Caco-2 (cell line): ENCODE measurements around the gene MAGI1. TPM values are rescaled to one million over a fixed set of nuclear protein-coding genes. Genes with fewer than 3 reads are reported as not detected.

Experiments used
- BruUV-seq: library from RNA; stranded (reverse); fragments of 400-500 nt; replicated peaks from 2 replicates; lab custom pipeline; 2021; lab: Mats Ljungman, UMichigan
- CTCF ChIA-PET: fragments of 300-600 bp; sonication (Branson Sonifier 250); formaldehyde crosslinking; loops from one replicate; lab custom pipeline; 2022; ENCODE audit warnings: antibody characterized with exemption; lab: Charles Lee
- POLR2A ChIA-PET: fragments of 300-600 bp; sonication (Branson Sonifier 250); formaldehyde crosslinking; loops from one replicate; lab custom pipeline; 2022; ENCODE audit warnings: antibody characterized with exemption; lab: Charles Lee
- DNase-seq, 2 experiments: peaks; one replicate each; pipeline versions ENCODE4 v3.0.0 to v3.0.0-alpha.2; 2020 to 2022
- H3K27me3 ChIP-seq: replicated peaks from 2 replicates; pipeline ENCODE4 v1.6.0; 2011; ENCODE audit warnings: low read length; ENCODE audit not compliant: control insufficient read depth, insufficient read depth
- H3K36me3 ChIP-seq: 2 replicates; pipeline ENCODE4 v1.5.1; 2011; ENCODE audit warnings: low read length; ENCODE audit not compliant: control insufficient read depth, insufficient read depth
- H3K4me1 ChIP-seq: fragments of 250-450 bp; sonication (Bioruptor Pico); 2 replicates; pipeline ENCODE4 v1.5.1; 2020; ENCODE audit warnings: mild to moderate bottlenecking
- H3K4me3 ChIP-seq: 2 replicates; pipeline ENCODE4 v1.5.1; 2011; ENCODE audit warnings: low read depth, mild to moderate bottlenecking, control low read depth, low read length
- H3K9me3 ChIP-seq: fragments of 250-450 bp; sonication (Bioruptor Pico); 2 replicates; pipeline ENCODE4 v1.5.1; 2020; ENCODE audit warnings: mild to moderate bottlenecking, moderate library complexity
- H3K27ac Mint-ChIP-seq: one replicate; pipeline ENCODE4 v1.8.0; 2022; ENCODE audit warnings: mixed read lengths; ENCODE audit not compliant: unreplicated experiment
- H3K27me3 Mint-ChIP-seq: one replicate; pipeline ENCODE4 v1.8.0; 2022; ENCODE audit warnings: mixed read lengths; ENCODE audit not compliant: insufficient read depth, unreplicated experiment
- H3K36me3 Mint-ChIP-seq: one replicate; pipeline ENCODE4 v1.8.0; 2022; ENCODE audit warnings: mild to moderate bottlenecking, mixed read lengths; ENCODE audit not compliant: insufficient read depth, unreplicated experiment
- H3K4me1 Mint-ChIP-seq: one replicate; pipeline ENCODE4 v1.8.0; 2022; ENCODE audit warnings: low read depth, mixed read lengths; ENCODE audit not compliant: unreplicated experiment
- H3K4me3 Mint-ChIP-seq: one replicate; pipeline ENCODE4 v1.8.0; 2022; ENCODE audit warnings: mild to moderate bottlenecking, moderate library complexity, mixed read lengths; ENCODE audit not compliant: unreplicated experiment
- H3K9me3 Mint-ChIP-seq: one replicate; pipeline ENCODE4 v1.8.0; 2022; ENCODE audit warnings: mixed read lengths; ENCODE audit not compliant: unreplicated experiment
- intact Hi-C: fragments of 100-400 bp; cut with micrococcal nuclease; formaldehyde crosslinking; loops from one replicate; pipeline ENCODE4 v1.10.0; 2022; ENCODE audit not compliant: unreplicated experiment
- total RNA-seq: library from RNA; stranded (reverse); gene quantifications from 2 replicates; pipeline ENCODE4 v1.2.3, GENCODE V29; 2022
- TF ChIP-seq, protein P1 (sequence below), 2 experiments: fragments of 200-600 bp in 1 of 2; IDR thresholded peaks; 1 replicate in 1 of 2; 2 replicates in 1 of 2; pipeline versions ENCODE4 v1.5.1 to v1.8.0; 2011 to 2022; ENCODE audit warnings: antibody characterized with exemption in 1 of 2, control low read depth in 1 of 2, inconsistent platforms in 1 of 2, low read depth in 1 of 2, low read length in 1 of 2, mild to moderate bottlenecking in 1 of 2, moderate library complexity in 1 of 2; ENCODE audit not compliant: insufficient read depth in 1 of 2, severe bottlenecking in 1 of 2, unreplicated experiment in 1 of 2

MAGI1 gene
- total RNA-seq, 1 experiment from 2014 or later, result 64.9 TPM

DNA sequence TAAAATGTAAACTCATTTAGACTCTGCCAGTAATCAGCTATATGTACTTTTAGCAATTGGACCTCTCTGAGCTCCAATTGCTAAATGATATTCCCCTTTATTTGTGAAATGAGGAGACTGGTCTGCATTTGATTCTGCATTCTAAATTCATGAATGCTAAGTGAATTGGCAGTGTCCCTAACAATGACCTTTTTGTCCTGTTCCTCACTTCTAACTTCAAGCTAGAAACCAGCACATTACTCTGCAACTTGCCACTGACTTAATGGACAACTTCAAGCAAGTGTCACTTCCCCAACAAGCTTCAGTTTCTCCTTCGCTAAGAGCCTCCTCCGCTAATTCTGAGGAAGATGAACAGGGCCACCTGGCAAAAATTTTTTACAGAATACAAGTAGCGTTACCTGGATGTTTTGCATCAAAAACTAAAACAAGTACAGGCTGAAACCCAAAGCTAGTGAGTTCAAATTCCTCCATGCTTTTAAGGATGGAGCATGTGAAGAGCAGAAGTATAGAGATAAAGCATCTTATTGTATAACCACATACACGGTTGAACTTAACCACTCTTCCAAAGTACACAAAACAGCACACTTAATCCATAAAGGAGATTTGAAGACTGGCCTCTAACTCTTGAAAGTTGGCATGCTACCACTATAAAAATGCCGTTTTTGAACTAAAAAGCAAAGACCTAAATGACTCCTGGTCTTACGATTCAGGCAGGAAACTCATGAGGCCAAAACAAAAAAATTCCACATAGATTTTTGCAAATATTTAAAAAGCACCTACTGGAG is 207.6 kb downstream of the MAGI1 start:
- no peaks in the 10 kb centered on the region for H3K9me3 Mint-ChIP-seq
- Histone ChIP-seq H3K9me3 (no peaks in the 10 kb centered on the region), H3K27me3 (no peaks in the 10 kb centered on the region), H3K4me1 (peaks cover 16% of the 10 kb centered on the region), H3K36me3 (no peaks in the 10 kb centered on the region), H3K4me3 (no peak overlapping the region)
- BruUV-seq, result no TSS peak
- peaks cover 23% of the 10 kb centered on the region for H3K4me1 Mint-ChIP-seq
- CTCF ChIA-PET, result interaction anchor here (0.6 kb wide), 1 partner anchor 335 kb away, joined by 3 read pairs; no protein-coding TSS in a partner anchor
- H3K36me3 Mint-ChIP-seq, result peaks cover 2% of the 10 kb centered on the region
- intact Hi-C loops, result no loop called here
- H3K27me3 Mint-ChIP-seq, result no peaks in the 10 kb centered on the region
- POLR2A ChIA-PET, result no interaction called here
- no peak overlapping the region for H3K4me3 Mint-ChIP-seq
- H3K27ac Mint-ChIP-seq, result no peak overlapping the region
- DNase-seq, result no peak
- TF ChIP-seq, protein P1, sequence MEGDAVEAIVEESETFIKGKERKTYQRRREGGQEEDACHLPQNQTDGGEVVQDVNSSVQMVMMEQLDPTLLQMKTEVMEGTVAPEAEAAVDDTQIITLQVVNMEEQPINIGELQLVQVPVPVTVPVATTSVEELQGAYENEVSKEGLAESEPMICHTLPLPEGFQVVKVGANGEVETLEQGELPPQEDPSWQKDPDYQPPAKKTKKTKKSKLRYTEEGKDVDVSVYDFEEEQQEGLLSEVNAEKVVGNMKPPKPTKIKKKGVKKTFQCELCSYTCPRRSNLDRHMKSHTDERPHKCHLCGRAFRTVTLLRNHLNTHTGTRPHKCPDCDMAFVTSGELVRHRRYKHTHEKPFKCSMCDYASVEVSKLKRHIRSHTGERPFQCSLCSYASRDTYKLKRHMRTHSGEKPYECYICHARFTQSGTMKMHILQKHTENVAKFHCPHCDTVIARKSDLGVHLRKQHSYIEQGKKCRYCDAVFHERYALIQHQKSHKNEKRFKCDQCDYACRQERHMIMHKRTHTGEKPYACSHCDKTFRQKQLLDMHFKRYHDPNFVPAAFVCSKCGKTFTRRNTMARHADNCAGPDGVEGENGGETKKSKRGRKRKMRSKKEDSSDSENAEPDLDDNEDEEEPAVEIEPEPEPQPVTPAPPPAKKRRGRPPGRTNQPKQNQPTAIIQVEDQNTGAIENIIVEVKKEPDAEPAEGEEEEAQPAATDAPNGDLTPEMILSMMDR (IDR thresholded peaks at IDR 0.05; ENCODE audit: insufficient read depth in 1 of 2, low read depth in 1 of 2, low read length in 1 of 2, severe bottlenecking in 1 of 2, unreplicated experiment in 1 of 2), result no peak

DNA sequence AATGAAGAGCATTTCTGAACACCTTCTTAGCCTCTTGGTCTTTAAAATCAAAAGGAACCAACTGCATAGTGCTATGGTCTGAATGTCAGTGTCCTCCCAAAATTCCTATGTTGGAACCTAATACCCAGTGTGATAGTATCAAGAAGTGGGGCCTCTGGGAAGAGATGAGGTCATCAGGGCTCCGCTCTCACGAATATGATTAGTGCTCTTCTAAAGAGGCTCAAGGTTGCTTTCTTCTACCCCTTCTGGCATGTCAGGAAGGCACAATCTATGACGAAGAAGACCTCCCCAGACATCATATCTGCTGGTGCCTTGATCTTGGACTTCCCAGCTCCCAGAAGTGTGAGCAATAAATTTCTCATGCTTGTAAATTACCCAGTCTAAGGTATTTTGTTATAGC is 209.5 kb downstream of the MAGI1 start:
- Mint-ChIP-seq H3K27ac (no peak overlapping the region), H3K9me3 (no peaks in the 10 kb centered on the region), H3K4me1 (peaks cover 14% of the 10 kb centered on the region), H3K4me3 (no peak overlapping the region), H3K36me3 (no peaks in the 10 kb centered on the region), H3K27me3 (no peaks in the 10 kb centered on the region)
- ChIA-PET CTCF (no interaction called here), POLR2A (no interaction called here)
- Histone ChIP-seq H3K9me3 (no peaks in the 10 kb centered on the region), H3K27me3 (no peaks in the 10 kb centered on the region), H3K4me3 (no peak overlapping the region), H3K36me3 (no peaks in the 10 kb centered on the region), H3K4me1 (peaks cover 18% of the 10 kb centered on the region)
- no peak for DNase-seq
- no TSS peak for BruUV-seq
- intact Hi-C loops, result no loop called here
- TF ChIP-seq, protein P1 (IDR thresholded peaks at IDR 0.05; ENCODE audit: insufficient read depth in 1 of 2, low read depth in 1 of 2, low read length in 1 of 2, severe bottlenecking in 1 of 2, unreplicated experiment in 1 of 2), result no peak

DNA sequence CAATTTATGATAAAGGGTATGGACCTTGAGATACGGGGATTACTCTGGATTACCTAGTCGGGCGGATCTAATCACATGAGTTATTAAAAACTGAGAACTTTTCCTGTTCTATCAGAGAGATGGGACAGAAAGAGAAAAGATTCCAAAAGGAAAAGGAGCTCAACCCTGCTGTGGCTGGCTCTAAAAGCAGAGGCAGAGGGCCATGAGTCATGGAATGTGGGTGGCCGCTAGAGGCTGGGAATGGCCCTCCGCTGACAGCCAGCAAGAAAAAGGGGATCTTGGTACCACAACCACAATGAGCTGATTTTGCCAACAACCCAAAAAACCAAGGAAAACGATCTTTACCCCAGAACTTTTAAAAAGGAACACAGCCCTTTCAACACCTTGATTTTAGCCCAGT is 210.0 kb downstream of the MAGI1 start:
- Mint-ChIP-seq H3K9me3 (no peaks in the 10 kb centered on the region), H3K4me1 (peaks cover 9% of the 10 kb centered on the region), H3K4me3 (no peak overlapping the region), H3K27me3 (no peaks in the 10 kb centered on the region), H3K36me3 (no peaks in the 10 kb centered on the region), H3K27ac (no peak overlapping the region)
- Histone ChIP-seq H3K27me3 (no peaks in the 10 kb centered on the region), H3K36me3 (no peaks in the 10 kb centered on the region), H3K4me1 (peaks cover 18% of the 10 kb centered on the region), H3K9me3 (no peaks in the 10 kb centered on the region), H3K4me3 (no peak overlapping the region)
- ChIA-PET CTCF (no interaction called here), POLR2A (no interaction called here)
- intact Hi-C loops, result no loop called here
- TF ChIP-seq, protein P1 (IDR thresholded peaks at IDR 0.05; ENCODE audit: insufficient read depth in 1 of 2, low read depth in 1 of 2, low read length in 1 of 2, severe bottlenecking in 1 of 2, unreplicated experiment in 1 of 2), result no peak
- BruUV-seq, result no TSS peak
- no peak for DNase-seq
